Left forelimb (tissue), 1 donor: ENCODE results near the gene ATP13A2.

Experiments
- DNase-seq: peaks from one replicate; pipeline ENCODE4 v3.0.0-alpha.2; 2018; ENCODE audit warnings: low spot score

Gene ATP13A2

DNA sequence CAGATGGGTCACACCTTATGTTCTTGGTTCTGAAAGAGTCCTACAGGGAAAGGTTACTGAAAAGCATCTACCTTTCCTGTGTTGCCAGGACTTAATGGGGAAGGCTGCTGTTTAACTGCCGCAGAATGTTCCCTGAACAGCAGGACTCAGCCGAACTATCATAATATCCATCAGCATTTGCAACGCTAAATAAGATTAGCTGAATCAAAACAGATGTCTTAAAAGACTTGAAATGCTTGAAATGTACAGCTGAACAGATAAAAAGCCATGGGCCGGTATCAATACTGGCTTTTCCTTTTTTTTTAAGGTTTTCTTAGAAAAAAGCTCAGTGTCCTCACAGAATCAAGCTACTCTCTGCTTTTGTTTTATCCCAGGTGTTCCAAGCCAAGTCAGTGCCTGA is 19.7 kb upstream of the ATP13A2 start:
- DNase-seq: no peak

DNA sequence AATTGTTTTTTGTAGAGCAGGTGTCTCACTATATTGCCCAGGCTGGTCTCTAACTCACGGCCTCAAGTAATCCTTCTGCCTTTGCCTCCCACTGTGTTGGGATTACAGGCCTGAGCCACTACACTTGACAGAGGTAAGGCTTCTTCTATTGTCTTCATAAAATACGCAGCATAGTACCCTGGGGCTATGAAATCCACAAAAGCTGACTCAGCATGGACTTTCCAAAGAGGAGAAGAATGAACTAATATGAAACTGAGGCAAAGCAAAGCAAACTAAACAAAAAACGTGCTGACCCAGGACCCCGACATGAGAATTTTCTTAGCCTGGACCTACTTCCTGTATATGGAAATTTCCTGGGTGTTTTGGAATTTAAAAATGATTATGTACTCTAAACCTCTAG is 18.5 kb upstream of the ATP13A2 start:
- no peak for DNase-seq

DNA sequence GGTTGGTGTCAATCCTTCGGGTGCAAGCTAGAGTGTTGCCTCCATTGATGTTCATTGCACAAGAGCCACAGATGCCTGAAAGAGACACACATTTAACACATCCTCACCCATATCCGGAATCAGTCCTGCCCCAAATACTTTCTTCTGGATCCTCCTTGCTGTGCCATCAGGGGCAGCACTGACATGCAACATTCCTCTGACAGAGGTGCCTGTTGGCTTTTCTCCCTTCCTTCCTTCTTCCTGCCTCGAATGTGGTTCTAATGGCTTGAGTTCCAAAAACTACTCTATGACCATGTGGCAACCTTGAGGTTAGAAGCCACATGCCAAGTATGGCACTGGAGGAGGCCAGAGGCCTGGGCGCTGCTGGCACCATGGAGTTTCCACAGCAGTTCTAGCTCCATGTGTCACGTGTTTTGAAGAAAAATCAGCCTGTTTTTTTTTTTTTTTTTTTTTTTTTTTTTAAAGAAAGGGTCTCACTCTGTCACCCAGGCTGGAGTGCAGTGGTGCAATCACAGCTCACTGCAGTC is 17.0 kb upstream of the ATP13A2 start:
- DNase-seq: no peak

DNA sequence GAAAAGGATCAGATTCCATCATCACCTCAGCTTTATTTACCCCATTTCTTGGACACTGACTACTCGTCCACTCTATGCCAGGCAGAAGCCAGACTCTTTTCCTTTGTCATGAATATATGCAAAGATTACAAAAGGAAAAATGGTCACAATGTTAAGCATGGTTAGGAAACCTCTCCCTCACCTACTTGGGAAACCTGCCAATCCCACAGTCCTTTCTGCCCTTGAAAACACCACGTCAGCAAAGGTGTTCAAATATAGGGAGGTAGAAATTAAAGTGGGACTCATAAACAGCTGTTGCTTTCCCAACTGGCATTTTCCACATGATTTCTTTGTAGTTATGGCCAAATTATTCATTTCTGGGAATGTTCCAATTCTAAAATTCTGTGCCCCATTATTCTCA is 16.2 kb upstream of the ATP13A2 start:
- DNase-seq: no peak

DNA sequence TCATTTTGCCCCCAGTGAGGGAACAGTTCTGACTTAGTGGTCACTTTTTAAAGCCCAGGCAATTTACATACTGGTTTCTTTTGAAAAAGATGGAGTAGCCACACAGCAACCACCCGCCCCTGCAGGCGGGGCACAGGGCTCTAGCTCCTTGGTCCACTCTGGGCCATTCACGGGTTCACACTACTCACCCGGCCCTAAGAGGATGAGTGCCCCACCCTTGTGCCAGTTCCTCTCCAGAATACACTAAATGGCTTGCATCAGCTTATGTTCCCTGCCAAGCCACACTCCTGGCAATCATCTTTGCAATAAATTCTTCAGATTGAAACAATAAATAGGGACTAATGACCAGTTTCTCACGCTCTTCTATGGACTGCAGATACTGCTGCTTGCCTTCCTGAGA is 15.7 kb upstream of the ATP13A2 start:
- no peak for DNase-seq

DNA sequence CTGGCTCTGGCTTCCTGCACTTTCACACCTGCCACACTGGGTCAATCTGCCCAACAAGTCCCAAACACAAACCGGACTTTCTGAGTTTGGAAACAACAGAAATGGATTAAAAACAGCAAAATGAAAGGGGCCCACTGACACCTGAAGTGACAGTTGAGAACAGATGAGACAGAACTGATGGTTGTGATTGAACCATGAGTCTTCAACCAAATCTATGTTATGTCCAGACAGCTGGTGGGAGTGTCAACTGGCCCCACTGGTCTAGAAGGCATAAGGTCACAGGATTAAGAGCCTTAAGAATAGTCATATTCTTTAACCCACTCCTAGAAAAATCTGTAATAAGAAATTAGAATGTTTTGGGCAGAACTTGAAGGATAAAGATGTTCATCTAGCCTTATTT is 13.0 kb upstream of the ATP13A2 start:
- DNase-seq: no peak

DNA sequence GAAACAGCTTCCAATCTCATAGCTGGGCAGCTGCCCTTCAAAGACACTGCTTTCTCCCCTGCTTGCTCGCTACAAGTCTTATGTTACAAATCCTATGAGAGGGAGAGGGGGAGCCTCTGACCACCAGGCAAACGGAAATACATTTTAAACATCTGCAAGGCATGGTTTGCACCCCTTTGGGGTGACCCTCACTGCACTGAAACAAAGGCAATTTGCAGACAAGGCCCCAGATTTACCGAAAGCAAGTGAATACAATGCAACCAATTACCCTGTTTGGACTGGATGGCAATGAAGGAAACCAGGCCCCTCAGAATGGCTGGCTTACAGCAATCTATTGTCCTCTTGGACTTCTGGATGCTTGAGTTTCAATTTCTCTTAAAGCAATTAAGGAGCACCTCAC is 11.8 kb upstream of the ATP13A2 start:
- DNase-seq: no peak

DNA sequence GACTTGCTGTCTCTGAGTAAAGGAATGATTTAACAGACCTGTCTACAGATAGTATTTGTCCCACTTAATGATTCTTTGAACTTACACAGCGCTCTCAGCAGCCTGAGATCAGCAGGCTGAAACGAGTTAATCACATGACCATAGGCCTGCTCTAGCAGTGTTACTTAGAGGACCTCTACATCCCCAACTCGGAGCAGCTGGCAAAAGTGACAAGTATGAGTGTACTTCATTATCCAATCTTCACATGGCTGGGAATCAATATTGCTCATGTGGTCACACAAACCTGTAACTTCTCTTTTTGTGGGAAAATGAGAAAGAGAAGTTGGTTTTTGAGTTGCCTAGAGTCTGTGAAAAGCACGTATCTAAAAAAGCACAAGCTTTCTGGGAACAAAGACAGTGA is 11.4 kb upstream of the ATP13A2 start:
- DNase-seq: no peak

DNA sequence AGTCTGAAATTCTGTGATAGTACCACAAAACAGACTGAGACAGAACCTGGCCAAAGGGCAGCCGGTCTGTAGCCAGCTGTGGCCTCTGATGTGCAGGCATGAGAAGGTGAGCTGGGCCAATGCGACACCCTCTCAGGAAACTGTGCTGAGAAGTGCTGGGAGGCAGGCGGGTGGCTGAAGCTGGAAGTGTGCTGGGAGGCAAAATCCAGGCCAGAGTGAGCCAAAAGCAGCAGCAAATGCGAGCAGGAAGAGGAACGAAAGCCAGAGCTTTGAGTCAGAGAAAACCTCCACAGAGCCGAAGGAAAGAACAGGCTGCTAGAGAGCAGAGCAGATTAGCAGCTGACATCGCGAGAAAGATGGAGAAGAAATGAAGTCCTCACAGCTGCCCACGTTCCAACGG is 10.2 kb upstream of the ATP13A2 start:
- no peak for DNase-seq

DNA sequence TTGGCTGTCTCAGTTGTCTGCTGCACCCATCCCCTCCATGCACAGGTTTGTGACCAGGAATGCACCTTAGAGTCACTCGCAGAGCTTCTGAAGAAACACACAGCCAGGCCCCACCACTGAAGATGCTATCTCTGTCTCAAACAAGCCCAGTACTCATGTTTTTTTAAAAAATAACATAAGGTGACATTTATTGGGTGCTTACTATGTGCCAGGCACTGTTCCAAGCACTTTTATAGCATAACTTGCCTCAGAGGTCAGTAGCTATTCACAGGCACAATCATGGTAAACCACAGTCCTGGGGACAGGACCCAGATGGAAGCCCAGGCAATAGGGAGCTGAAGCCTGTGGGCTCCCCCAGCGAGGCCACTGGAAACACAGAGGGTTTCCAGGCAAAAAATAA is 8.8 kb upstream of the ATP13A2 start:
- no peak for DNase-seq

DNA sequence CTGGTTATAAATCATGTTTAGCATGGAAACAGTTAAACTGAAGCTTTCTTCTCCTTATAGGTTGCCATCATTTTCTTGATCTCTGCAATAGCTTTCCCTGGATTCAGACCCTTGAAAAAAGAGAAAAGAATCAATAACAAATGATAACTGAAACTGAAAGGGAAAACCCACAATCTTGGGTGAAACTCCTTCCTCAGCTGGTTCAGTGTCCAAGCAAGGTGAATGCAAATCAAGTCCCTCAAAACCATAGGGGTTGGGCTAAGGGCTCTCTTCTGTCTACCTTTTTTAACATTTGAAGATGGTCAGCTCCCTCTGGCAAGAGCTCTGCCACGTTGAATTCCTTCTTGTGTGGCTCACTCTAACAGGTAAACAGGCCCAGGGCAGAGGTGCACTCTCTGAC is 7.1 kb upstream of the ATP13A2 start:
- no peak for DNase-seq

DNA sequence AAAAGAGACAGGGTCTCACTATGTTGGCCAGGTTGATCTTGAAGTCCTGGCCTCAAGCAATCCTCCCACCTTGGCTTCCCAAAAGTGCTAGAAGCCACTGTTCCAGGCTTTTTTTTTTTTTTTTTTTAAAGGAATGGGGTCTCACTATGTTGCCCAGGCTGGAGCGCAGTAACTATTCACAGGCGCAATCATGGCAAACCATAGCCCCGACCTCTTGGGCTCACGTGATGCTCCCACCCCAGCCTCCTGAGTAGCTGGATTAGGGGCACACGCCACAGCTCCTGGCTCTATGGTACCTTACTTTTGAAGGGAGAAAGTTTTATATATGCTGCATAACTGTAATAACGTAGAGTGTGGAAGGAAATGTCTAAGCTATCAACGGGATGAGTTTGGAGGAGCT is 5.7 kb upstream of the ATP13A2 start:
- DNase-seq: no peak

DNA sequence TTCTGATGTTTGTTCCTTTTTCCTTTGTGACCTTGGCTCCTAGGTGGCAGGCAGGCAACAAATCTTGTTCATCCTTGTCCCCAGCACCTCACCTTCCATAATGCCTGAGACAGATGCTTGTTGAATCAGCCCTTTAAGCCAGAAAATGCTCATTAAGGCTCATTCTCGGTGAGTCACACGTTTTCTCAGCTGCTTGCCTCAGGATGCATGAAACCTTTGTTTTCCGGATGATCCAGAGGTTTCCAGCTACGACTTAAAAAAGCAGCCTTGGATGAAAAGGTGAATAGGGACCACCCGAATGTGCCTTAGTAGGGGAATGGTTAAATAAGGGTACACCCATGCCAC is 4.6 kb upstream of the ATP13A2 start:
- no peak for DNase-seq

DNA sequence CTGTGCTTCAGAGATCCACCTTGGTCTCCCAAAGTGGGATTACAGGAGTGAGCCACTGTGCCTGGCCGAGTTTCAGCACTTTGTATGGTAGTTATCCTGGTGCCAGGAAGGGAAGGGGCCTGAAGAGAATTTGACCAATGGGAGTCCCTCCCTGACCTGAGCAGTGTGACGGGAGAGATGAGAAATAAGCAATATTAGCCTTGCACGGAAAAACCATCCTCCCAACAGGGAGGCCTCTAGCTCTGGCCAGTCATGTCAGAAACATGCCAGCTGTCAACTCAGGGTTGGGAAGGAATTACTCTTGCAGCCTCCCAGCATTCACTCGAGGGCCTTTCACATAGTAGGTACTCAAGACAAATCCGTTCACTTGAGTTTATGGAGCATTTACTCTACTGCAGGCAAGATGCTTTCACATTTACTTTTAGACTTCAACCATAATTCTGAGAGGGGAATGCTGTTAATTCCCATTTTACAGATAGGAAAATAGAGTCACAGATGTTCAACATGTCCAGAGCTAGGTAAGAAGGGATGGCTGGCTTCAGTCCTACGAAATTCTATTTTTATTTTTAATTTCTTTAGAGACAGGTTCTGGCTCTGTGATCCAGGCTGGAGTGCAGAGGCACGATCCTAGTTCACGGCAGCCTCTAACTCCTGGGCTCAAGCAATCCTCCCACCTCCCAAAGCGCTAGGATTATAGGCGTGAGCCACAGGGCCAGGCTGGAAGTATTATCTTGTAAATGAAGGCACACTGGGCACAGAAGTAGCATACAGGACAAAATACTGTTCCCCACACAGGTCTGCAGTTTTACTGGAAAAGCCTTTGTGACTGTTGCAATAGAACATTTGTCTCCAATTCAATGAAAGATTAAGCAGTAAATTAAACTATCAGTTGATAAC is 3.2 kb upstream of the ATP13A2 start:
- no peak for DNase-seq

DNA sequence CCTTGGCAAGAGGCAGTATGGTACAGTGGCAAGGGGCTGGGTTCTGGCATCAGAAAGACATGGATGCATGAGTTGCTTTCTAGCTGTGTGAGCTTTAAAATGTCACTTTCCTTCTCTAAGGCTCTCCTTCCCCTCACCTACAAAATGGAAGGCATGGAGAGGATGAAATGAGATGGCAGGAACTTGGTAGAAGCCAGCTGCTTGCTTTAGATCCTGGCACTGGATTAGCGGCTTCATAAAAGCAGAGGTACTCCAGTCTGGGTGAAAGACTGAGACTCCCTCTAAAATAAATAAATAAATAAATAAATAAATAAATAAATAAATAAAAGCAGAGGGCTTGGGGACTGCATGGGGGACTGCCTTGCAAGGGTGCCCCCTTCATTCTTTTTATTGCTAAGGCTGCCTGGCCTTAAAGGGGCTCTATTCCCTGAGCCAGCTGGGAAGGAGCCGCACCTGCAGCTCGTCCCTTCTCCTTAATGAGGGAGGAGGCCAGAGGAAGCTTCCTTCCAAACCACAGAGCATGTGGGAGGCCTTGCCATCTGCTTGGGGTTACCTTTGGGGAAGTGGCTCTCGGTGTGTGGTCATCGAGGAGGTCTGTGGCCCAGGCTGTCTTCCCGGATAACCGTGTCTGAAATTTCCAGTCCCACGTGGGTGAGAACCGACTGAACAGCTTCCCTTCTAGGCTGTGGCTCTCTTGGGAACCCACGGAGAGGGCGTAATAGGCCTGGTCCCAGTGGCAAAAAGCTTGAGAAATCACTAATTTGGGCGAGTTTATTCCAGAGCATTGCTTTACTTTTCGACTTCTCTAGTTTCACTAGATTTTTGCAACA is 2.0 kb upstream of the ATP13A2 start:
- no peak for DNase-seq

DNA sequence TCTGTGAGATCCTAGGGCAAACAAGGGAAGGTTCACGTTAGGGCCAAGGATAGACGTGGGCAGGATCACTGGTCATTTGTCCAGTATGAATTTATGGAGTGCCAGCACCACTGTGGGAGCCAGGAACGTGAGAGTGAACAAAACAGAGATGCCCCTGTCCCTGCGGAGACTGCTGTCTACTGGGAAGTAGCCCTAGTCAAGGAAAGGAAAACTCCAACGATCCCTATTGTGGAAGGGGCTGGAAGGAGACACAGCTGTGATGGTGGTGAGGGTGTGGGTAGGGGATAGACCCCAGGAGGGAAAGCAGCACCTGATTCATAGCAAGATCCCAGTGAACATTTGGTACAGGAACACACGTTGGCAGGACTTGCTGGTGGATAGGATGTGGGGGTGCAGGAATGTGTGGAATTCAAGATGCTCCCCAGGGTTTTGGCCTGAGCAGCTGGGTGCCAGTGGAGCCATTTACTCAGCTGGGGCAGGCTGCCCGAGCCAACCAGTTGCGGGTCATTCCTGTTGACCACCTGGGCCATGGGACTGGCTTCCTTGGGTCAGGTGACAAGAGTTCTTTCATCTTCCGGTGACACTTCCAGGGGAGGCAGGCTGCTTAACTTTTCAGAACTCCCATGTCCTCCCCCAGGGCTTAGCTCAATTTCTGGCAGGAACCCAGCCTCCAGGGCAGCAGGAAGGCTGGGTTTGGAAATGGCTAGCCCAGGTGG is 1.2 kb upstream of the ATP13A2 start:
- DNase-seq: no peak

DNA sequence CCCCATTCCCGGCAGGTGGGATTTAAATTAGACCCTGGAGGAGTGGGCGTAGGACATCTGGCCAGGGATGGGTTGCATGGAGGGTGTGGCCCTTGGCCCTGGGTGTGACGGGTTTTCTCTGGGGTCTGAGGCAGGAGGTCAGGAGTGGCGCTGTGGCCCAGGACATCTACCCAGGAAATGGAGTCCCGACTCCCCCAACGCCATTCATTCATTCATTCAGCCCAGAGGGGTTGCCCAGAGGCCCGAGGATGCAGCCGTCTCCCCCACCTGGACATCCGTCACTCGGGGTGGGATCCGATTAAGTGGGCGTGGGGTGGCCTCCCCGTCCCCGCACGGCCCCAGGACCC is 663 bp downstream of the ATP13A2 start:
- DNase-seq: no peak

DNA sequence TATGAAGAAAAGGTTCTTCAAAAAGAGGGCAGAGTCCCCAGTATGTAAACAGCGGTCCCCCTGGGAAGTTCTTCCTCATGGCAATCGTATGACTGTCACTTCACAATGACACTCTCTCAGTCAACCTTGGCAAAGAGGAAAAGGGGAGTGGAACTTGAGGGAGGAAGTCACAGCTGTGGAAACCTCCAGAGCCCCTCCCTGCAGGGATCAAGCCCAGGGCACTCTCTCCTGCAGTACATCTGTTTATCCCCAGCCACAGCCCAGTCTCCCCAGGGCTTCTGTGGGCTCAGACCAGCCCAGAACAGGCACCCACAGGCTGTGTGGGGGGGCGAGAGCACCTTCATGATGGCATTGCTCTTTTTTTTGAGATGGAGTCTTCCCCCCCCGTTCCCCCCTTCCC is 2.0 kb downstream of the ATP13A2 start:
- no peak for DNase-seq

DNA sequence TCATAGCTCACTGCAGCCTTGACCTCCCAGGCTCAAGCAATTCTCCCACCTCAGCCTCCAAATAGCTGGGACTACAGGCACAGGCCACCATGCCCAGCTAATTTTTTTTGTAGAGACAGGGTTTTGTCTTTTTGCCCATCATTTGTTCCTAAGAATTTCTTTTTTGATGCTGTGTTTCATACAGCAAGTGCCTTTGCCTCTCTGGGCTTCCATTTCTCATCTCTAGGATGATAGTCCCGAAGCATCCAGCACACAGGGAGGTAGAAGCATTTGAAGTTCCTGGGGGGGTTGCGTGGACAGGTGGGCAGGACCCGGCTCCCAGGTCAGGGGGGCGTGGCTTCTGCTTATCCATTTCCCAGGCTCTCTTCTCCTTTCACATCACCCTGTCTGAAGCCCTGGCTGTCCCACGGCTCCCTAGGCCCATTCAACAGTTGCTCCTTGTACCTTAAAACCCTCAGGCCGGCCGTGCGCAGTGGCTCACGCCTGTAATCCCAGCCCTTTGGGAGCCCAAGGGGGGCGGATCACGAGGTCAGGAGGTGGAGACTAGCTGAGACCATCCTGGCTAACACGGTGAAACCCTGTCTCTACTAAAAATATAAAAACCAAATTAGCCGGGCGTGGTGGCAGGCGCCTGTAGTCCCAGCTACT is 3.4 kb downstream of the ATP13A2 start:
- no peak for DNase-seq

DNA sequence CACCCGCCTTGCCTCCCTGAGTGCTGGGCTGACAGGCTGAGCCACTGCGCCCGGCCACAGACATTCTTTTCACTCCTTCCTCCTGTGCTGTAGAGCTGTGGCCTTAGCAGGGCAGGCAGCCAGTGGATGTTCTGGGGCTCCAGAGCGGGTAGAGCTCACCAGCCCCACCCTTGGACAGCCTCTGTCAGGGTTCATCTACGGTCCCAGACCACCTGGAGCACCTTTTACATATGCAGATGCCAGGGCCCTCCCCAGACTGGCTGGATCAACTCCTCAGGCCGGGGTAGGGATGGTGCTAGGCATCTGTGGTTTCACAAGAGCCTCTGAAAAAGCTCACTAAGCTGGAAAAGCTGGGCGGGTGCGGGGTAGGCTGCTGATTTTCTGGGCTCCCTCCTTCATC is 4.6 kb downstream of the ATP13A2 start:
- DNase-seq: no peak

DNA sequence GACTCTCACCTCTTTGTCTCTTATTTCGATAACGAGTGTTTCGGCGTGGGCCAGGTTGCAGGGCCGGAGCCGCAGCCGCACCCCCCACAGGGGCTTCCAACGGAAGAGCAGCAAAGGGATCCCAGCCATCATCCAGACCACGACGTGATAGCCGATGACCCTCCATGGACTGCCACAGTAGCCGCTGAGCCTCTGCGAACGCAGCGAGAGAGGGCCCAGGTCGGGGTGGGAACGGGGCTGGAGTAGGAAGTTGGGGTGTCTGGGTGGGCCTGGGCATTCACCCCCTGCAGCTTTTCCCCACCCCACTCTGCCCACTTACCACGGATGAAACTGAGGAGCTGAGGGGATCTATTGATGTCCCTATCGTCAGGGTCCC is 6.4 kb downstream of the ATP13A2 start:
- DNase-seq: no peak
